ENCODE measurements around the gene RAB35.
A peak's percentile ranks its signal among the peaks of the same experiment; 100 is the strongest.

Gene RAB35

GRCh38 chr12:120081641-120082040 is 34.9 kb downstream of the RAB35 start:
- DNase-seq: no peak

- no peak for DNase-seq
Observed at GRCh38 chr12:120079411-120080400, 36.8 kb downstream of the RAB35 start.

- DNase-seq: no peak
Observed at GRCh38 chr12:120078868-120079267, 37.7 kb downstream of the RAB35 start.

- no peak for DNase-seq
Observed at GRCh38 chr12:120077260-120077659, 39.3 kb downstream of the RAB35 start.

GRCh38 chr12:120076651-120077050 is 39.9 kb downstream of the RAB35 start:
- DNase-seq: no peak

- peak; percentile 71 for DNase-seq
Observed at GRCh38 chr12:120075034-120075616, 41.4 kb downstream of the RAB35 start.

- DNase-seq: no peak
Observed at GRCh38 chr12:120072472-120073249, 43.9 kb downstream of the RAB35 start.

- no peak for DNase-seq
Observed at GRCh38 chr12:120071493-120072020, 45.0 kb downstream of the RAB35 start.

- no peak for DNase-seq
Observed at GRCh38 chr12:120069278-120069677, 47.3 kb downstream of the RAB35 start.

- DNase-seq: no peak
Observed at GRCh38 chr12:120067901-120068300, 48.7 kb downstream of the RAB35 start.

GRCh38 chr12:120067084-120067869 is 49.3 kb downstream of the RAB35 start:
- DNase-seq: no peak

GRCh38 chr12:120066341-120066740 is 50.2 kb downstream of the RAB35 start:
- no peak for DNase-seq

GRCh38 chr12:120065472-120065871 is 51.1 kb downstream of the RAB35 start:
- no peak for DNase-seq

GRCh38 chr12:120064054-120064940 is 52.3 kb downstream of the RAB35 start:
- no peak for DNase-seq

- DNase-seq: no peak
Observed at GRCh38 chr12:120062976-120063579, 53.5 kb downstream of the RAB35 start.

GRCh38 chr12:120061575-120062214 is 54.9 kb downstream of the RAB35 start:
- DNase-seq: no peak

GRCh38 chr12:120060717-120061116 is 55.8 kb downstream of the RAB35 start:
- no peak for DNase-seq

GRCh38 chr12:120060196-120060595 is 56.4 kb downstream of the RAB35 start:
- no peak for DNase-seq

GRCh38 chr12:120056739-120057138 is 59.8 kb downstream of the RAB35 start:
- no peak for DNase-seq

All from MV-4-11 (cell line).